Germinal center (tissue), 1 donor: Measurements from ENCODE around the gene DNAJC5G.
"Not testable (repeated sequence)": the region's sequence is repeated elsewhere in the genome, so short reads cannot be mapped to it uniquely, and the experiment has no call there.

ENCODE experiments used
- DNase-seq: peaks from one replicate; pipeline ENCODE4 v3.0.0; 2012; ENCODE audit warnings: mixed read lengths, low spot score

DNAJC5G gene

GRCh38 chr2:27281855-27282559, 6.8 kb downstream of the DNAJC5G start, which contains the start of gene TRIM54:
Gene TRIM54 (plus strand): TSS chr2:27282429. CDS start chr2:27282732, 303 bp downstream.
- no peak for DNase-seq

- DNase-seq, result no peak
Measured at GRCh38 chr2:27282892-27283291, 7.7 kb downstream of the DNAJC5G start.

- DNase-seq, result no peak
Measured at GRCh38 chr2:27284996-27285395, 9.8 kb downstream of the DNAJC5G start.

- no peak for DNase-seq
Measured at GRCh38 chr2:27285481-27285880, 10.2 kb downstream of the DNAJC5G start.

GRCh38 chr2:27288610-27289009, 13.4 kb downstream of the DNAJC5G start:
- no peak for DNase-seq

GRCh38 chr2:27290549-27290948, 15.3 kb downstream of the DNAJC5G start:
- peak; percentile 30 for DNase-seq

GRCh38 chr2:27291865-27292264, 16.6 kb downstream of the DNAJC5G start:
- peak; percentile 22 for DNase-seq

- no peak for DNase-seq
Measured at GRCh38 chr2:27294928-27295327, 19.7 kb downstream of the DNAJC5G start.

- DNase-seq, result no peak
Measured at GRCh38 chr2:27296481-27296880, 21.2 kb downstream of the DNAJC5G start.

- DNase-seq, result no peak
Measured at GRCh38 chr2:27297195-27297594, 22.0 kb downstream of the DNAJC5G start.

GRCh38 chr2:27298391-27299080, 23.3 kb downstream of the DNAJC5G start:
- DNase-seq, result no peak

GRCh38 chr2:27300606-27301005, 25.4 kb downstream of the DNAJC5G start:
- DNase-seq, result not testable (repeated sequence)

- peak; percentile 68 for DNase-seq
Measured at GRCh38 chr2:27303093-27304025, 28.1 kb downstream of the DNAJC5G start.

- DNase-seq, result no peak
Measured at GRCh38 chr2:27304488-27305240, 29.4 kb downstream of the DNAJC5G start.

GRCh38 chr2:27305516-27305915, 30.3 kb downstream of the DNAJC5G start:
- no peak for DNase-seq

GRCh38 chr2:27306136-27306535, 30.9 kb downstream of the DNAJC5G start:
- DNase-seq, result no peak

- peak; percentile 37 for DNase-seq
Measured at GRCh38 chr2:27306573-27307286, 31.5 kb downstream of the DNAJC5G start.

GRCh38 chr2:27307287-27307544, 32.0 kb downstream of the DNAJC5G start:
- no peak for DNase-seq

- no peak for DNase-seq
Measured at GRCh38 chr2:27307545-27308358, 32.5 kb downstream of the DNAJC5G start.

GRCh38 chr2:27308359-27308881, 33.2 kb downstream of the DNAJC5G start, which contains the start of gene UCN:
Gene UCN (minus strand): TSS chr2:27308445. CDS start chr2:27307895, 550 bp downstream.
- DNase-seq, result no peak
